NCI-H510A (cell line): ENCODE results near the gene NAPG.
"Not testable (repeated sequence)": the region's sequence is repeated elsewhere in the genome, so short reads cannot be mapped to it uniquely, and the experiment has no call there.

ENCODE experiments used
- DNase-seq: peaks from one replicate; lab custom pipeline; 2025; lab: John Stamatoyannopoulos, UW

NAPG gene

DNA sequence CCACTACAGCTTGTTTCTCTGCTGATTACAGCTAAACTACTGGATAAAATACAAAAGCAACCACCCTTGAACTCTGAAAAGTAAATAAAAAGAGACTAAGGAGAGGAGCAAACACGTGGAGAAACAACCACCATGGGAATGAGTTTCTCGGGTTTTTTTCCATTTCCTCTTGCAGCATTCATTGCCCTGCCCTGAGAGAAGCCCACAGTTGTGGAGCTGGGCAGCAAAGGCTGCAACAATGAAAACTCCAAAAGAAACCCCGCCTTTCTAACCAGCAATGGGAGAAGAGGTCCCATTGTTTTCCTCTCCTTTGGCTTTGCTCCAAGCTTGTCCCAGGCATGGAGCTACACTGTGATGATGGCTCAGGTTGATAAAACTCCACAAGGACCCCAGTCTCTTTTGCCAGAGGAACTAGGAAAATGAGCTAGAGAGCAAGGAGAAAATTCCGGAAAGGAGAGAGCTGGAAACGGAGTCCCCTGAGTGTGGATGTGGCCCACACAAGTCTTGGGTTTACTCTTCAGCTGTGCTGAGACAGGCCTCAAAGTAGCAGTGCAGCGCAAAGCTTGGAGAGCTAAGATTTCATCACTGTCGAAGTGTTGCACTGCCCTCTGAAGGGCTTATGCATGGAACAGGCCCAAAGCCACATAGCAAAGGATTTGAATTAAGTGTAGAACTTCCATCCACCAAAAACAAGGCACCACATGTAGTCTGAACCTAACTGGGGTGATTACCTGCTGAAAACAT is 20.9 kb downstream of the NAPG start:
- DNase-seq, result no peak

DNA sequence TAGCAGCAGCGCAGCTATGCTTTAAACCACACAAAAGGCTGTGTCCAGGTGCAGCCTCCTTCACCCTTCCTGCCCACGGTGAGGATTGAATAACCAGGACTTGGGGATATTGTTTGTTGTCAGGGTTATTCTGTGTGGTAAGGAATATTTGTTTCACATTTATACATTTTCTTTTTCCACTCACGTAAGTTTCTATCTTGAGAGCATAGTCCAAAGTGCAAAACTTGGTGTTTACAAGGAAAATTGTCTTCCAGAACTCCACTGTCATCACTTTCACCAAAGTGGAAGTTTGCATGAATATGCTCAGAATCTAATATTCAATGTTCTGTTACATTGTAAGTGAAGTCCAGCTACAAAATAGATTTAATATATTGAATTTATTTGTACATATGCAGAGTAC is 26.4 kb downstream of the NAPG start:
- no peak for DNase-seq

DNA sequence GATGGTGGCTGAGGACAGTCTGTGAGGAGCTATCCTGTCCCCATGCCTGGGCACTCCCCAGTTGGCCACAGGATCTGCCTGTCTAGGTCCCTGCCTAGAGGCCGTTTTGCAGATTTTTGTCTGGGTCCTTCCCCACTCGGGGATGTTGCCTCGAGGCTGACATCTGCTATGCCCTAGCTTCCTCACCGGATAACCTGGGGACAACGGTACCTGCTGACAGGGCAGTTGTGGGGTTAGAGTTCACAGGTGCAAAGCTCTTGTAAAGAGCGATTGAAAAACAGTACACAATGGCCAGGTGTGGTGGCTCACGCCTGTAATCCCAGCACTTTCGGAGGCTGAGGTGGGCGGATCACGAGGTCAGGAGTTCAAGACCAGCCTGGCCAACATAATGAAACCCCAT is 30.4 kb downstream of the NAPG start:
- DNase-seq, result not testable (repeated sequence)

DNA sequence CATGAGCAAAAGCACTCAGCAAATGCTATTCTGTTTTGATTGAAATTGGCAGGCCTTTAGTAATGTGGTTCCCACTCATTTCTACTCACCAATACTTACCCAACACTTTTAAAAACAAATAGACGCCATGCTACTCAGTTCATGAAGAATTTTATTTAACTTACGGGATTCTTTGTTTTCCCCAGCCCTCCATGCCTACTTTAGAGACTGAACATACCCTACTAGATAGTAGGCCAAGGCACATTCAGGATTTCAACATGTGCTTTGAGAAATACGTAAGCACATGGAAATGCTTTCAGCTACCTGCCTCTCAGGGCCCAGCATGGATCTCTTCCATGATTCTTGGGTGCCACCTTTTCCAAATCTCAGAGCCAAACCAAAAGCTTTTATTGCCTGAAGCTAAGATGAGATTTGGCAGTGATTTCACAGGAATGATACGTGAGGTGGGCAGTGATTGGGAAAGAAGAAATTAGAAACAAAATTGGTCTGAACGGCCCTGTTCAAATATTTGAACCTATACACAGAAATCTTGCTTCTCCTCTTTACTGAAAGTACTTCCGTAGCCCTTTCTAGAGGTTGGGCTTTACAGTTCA is 31.4 kb downstream of the NAPG start:
- DNase-seq, result no peak

DNA sequence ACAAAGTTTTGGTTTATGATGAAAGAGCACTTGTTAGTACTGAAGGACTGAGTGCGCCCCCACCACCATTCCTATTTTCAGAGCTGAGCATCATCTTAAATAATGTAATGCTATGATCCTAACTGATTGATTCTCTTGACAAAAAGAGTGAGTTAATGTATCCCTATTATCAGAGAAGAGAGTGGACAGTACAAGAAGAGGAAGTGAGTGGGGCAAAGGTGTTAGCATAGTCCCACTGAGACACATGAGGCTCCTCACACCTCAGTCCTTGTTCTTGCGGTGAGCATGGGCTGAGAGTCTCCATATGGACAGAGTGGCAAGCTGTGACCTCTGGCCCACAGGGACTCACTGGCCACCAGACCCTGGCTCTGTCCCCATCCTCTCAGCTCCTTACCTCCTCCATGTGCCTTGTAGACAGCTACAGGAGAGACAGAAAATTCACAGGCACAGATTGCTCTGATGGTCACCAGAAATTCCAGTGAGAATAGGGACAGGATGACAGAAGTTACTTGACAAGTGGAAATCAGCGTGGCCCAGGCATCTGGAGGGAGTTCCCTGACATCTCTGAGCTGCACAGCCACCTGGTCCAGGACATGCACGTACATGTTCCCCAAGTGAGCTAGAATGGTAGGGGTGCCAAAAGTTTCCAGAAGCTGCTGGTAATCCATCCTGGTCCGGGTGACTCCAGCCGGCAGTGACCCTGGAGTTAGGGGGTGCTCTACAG is 32.6 kb downstream of the NAPG start:
- no peak for DNase-seq

DNA sequence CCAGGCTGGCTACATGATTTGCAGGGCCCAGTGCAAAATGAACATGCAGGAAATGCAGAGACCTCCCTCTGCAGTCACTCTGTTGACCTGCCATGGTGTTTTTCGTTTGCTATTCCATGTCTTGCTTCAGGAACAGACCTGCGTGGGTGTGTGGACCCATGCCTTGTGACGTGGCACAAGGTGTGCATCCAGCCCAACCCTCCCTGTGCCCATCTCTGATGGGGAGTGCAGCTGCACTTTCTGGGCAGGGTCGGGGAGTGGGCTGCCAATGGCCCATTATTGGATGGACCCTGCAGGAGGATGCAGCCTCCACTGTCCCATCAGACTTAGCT is 33.1 kb downstream of the NAPG start:
- DNase-seq, result no peak

DNA sequence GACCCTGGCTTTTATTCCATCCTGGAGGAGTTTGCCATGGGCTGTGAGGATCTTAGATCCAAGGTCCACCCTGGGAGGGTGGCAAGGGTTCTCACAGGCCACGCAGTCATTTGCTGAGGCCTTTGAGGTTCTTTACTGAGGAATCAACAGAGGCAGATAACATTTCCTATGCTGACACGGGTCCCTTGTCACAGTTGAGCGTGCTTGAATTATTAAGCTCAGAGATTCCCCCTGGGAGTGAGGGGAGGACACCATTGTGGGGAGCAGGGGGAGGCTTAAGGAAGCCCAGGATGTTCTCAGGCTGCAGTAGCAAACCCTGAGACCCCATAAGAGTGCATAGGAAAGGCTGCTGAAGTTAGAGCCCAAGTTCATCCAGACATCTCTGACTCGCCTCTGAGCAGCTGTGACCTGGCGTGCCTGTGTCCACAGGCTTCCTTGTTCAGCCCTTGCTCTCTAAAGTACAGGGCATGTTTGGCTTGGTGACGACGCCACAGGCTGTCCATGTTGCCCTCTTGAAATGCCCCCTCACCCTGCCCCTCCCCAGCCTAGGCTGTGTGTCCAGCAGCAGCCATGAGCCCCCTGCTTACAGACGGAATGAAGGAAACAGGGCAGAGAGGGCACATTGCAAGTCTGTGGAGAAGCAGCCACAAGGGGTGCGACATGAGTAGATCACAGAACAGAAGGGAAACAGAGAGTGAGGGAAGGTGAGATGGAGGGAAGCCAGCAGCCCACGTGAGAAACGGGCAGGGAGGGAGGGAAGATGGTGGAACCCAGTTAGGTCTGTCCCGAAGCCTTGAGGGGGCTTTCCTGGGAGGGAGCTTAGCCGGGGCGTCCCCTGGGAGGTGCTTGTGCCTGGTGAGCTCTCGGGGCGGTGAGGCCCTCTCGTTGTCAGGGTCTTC is 34.0 kb downstream of the NAPG start:
- DNase-seq, result no peak

DNA sequence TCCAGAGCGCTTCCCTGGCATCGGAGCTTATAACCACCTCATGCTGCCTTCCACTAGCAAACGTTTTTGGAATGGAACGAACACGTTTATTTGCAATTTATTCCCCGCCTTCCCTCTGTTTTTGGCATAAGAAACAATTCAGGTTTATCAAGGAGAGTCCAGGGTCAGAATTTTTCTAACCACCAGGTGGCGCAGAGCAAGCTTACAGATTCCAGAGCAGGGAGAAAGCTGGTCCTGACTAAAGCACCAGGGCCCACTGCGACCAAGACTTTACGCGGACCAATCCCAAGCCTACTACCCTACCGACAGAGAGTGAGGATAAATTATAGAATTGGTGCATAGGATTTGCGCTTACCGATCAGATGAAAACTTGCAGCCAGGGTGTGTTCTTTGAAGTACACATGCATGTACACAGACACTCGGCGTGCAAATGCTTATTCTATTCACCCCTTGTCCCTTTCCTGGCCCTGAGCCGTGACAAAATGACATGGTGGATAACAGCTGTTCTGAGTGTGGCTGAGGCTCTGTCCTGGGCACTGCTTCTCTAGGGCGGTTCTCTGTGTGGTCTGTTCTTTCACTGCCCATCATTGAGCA is 34.7 kb downstream of the NAPG start:
- DNase-seq, result peak; percentile 31

DNA sequence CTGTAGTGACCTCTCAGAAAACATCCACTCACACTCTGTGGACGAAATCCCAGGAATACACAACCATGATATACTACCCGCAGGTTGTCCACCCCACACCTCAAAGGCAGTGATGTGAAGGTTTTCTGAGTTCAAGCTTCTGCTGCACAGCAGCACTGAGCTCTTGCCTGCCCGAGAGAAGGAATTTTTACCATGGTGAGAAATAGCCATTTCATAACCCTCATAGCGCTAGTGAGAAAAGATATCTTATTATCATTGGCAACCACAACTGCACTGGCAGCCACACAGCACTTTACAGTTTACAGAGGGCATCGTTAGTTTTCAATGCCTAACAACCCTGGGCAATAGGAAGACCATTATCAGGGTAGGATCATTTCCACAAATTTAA is 36.9 kb downstream of the NAPG start:
- DNase-seq, result no peak

DNA sequence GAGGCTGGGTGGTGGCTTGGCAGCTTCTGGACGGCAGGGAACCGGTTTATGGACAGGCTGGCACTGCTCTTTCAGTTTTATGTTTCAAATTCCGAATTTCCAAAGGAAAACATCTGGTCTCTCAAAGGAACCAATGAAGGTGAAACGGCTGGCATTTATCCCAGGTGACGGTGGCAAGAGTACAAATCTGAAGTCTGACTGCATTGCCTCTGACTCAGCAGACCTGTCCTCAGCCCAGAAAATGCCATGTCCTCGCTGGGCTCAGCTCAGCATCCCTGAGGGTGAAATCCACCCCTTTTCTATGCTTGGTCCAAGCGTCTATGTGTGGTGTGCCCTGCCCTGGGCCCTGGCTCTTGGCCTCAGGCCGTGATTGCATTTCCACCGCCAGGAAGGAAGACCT is 38.1 kb downstream of the NAPG start:
- no peak for DNase-seq

DNA sequence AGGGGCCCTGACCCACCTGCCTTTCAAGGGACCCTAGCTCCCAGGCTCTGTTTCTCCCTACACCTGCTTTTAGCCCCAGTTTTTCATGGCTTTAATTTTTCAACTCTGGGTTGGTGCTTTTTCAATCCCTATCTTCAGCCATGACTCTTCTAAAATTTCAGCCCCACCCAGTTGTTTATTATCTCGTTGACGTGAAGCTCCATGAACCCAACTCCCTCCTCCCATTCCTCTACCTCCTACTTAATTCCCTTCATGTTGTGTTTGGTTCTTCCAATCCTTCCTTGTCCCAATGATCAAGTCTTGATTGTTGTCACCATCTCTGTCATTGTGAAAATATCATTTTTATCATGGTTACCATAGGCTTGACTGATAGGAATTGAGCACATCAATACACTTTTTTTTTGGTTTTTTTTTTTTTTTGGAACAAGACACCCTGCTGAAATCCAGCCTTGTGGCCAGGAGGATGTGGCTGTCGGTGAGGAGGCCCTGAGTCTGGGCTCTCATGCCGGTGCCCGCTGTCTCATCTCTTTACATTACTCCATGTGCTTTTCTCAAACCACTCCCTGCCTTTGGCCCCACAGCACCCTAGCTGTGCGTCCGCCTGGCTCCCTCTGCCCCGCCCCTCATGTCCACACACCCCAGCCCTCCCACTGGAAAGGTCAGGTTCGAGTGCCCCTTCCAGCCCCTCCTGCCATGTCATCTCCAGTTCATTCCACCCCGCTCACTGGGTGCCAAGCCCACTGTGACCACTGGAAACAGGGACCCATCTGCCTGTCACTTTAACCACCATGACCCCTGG is 39.3 kb downstream of the NAPG start:
- no peak for DNase-seq

DNA sequence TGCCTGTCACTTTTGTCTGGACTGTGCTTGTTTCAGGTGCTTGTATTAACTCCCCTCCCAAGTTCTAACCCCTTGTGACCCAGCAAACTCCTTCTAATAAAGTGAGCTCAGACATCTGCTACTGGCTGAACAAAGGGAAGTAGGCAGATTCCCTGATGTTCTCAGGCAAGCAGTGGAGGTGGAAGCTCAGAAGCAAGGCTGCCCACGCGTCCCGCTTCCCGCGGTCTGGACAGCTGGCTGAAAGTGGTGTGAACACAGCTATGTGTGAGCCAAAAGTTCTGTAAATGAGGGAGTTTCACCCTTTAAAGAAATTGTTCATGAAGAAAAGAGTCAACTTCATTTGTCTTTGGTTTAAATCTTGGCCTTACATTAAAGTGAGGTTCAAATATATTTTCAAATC is 40.0 kb downstream of the NAPG start:
- no peak for DNase-seq

DNA sequence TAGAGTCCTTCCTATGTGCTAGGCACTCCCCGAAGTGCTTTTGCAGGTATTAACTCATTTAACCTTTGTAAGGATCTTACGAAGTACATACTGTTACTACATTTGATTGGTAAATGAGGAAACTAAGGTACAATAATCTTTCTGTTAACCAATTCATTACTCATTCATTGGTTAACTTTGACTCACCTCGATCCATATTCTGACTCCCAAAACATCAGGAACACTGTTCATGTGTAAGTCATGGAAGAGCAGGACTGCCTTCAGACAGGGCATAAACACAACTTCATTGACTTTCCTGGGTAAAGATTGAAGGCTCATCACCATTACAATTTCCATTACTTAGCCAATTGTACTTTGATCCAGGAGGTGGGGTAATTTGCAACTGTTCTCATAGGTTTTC is 40.6 kb downstream of the NAPG start:
- DNase-seq, result no peak

DNA sequence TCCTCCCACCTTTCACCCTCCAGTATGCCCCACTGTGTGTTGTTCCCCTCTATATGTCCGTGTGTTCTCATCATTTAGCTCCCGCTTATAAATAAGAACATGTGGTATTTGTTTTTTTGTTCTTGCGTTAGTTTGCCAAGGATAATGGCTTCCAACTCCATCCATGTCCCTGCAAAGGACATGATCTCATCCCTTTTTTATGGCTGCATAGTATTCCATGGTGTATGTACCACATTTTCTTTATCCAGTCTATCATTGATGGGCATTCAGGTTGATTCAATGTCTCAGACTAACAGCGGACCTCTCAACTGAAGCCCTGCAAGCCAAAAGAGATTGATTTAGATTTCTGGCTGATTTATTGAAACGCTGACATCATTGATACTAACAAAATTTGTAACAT is 44.1 kb downstream of the NAPG start:
- not testable (repeated sequence) for DNase-seq

DNA sequence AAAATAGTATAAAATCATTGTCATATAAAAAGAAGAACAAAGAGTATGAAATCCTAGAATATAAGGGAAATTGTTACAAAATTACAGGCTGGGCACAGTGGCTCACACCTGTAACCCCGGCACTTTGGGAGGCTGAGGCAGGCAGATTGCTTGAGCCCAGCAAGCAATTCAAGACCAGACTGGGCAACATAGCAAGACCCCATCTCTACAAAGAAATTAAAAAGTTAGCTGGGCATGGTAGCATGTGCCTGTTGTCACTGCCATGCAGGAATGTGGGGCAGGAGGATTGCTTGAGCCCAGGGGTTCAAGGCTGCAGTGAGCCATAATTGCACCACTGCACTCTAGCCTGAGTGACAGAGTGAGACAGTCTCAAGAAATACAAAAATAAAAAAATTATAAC is 44.8 kb downstream of the NAPG start:
- DNase-seq, result no peak

DNA sequence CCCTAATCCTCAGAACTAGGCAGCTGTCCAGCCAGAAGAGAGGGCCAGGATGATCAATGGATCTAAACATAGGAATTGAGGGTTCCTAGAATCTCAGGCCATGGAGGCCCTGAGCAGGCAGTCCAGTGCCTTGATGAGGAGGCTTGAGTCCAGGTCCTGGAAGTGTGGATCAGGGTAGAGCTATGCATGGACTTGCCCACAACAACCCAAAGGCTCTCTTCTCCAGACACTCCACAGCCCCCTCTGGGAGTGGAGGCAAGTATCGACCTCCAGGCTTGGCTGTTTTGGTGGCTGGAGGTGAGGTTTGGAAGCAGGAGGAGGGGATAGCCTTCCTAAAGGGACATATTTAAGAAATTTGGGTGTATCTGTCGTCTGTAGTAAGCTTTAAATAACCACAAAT is 45.7 kb downstream of the NAPG start:
- DNase-seq, result no peak

DNA sequence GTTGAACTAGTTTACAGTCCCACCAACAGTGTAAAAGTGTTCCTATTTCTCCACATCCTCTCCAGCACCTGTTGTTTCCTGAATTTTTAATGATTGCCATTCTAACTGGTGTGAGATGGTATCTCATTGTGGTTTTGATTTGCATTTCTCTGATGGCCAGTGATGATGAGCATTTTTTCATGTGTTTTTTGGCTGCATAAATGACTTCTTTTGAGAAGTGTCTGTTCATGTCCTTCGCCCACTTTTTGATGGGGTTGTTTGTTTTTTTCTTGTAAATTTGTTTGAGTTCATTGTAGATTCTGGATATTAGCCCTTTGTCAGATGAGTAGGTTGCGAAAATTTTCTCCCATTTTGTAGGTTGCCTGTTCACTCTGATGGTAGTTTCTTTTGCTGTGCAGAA is 47.4 kb downstream of the NAPG start:
- DNase-seq, result not testable (repeated sequence)

DNA sequence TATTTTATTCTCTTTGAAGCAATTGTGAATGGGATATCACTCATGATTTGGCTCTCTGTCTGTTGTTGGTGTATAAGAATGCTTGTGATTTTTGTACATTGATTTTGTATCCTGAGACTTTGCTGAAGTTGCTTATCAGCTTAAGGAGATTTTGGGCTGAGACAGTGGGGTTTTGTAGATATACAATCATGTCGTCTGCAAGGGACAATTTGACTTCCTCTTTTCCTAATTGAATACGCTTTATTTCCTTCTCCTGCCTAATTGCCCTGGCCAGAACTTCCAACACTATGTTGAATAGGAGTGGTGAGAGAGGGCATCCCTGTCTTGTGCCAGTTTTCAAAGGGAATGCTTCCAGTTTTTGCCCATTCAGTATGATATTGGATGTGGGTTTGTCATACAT is 48.6 kb downstream of the NAPG start:
- DNase-seq, result not testable (repeated sequence)

DNA sequence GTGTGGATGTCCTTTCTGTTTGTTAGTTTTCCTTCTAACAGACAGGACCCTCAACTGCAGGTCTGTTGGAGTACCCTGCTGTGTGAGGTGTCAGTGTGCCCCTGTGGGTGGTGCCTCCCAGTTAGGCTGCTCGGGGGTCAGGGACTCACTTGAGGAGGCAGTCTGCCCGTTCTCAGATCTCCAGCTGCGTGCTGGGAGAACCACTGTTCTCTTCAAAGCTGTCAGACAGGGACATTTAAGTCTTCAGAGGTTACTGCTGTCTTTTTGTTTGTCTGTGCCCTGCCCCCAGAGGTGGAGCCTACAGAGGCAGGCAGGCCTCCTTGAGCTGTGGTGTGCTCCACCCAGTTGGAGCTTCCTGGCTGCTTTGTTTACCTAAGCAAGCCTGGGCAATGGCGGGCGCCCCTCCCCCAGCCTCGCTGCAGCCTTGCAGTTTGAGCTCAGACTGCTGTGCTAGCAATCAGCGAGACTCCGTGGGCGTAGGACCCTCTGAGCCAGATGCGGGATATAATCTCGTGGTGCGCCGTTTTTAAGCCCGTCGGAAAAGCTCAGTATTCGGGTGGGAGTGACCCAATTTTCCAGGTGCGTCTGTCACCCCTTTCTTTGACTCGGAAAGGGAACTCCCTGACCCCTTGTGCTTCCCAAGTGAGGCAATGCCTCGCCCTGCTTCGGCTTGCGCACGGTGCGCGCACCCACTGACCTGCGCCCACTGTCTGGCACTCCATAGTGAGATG is 52.2 kb downstream of the NAPG start:
- not testable (repeated sequence) for DNase-seq

DNA sequence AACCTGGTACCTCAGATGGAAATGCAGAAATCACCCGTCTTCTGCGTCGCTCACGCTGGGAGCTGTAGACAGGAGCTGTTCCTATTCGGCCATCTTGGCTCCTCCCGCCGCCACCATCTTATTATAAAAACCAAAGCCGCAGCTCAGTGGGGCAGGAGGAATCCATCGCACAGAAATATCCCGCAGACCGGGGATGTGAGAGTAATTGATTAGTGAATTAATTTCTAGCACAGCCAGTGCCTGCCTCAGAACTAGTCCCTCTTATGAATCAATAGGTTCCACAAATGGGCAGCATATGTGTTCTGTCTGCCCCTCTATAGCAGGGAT is 52.7 kb downstream of the NAPG start:
- DNase-seq, result peak; percentile 12
